HTERT RPE-1 (cell line): Measurements from ENCODE around the gene GPR137B.
"Not testable (repeated sequence)": the region's sequence is repeated elsewhere in the genome, so short reads cannot be mapped to it uniquely, and the experiment has no call there.

ENCODE experiments used
- in situ Hi-C: fragments of 300-500 bp; cut with MboI; formaldehyde crosslinking; loops from 4 replicates; pipeline ENCODE4 v1.14.3; 2020; ENCODE audit warnings: low sequenced_read_pairs

GPR137B gene

GRCh38 chr1:236143104-236143948, 987 bp downstream of the GPR137B start:
- in situ Hi-C loops, result no loop called here

GRCh38 chr1:236144033-236144432, 1.7 kb downstream of the GPR137B start:
- in situ Hi-C loops, result no loop called here

GRCh38 chr1:236144446-236145150, 2.3 kb downstream of the GPR137B start:
- in situ Hi-C loops, result no loop called here

- in situ Hi-C loops, result no loop called here
These were observed 4.7 kb downstream of the GPR137B start for GRCh38 chr1:236147068-236147467.

- in situ Hi-C loops, result no loop called here
These were observed 5.5 kb downstream of the GPR137B start for GRCh38 chr1:236147521-236148469.

GRCh38 chr1:236148470-236148845, 6.1 kb downstream of the GPR137B start:
- in situ Hi-C loops, result no loop called here

GRCh38 chr1:236149003-236149595, 6.8 kb downstream of the GPR137B start:
- in situ Hi-C loops, result no loop called here

GRCh38 chr1:236149696-236150228, 7.4 kb downstream of the GPR137B start:
- in situ Hi-C loops, result no loop called here

- in situ Hi-C loops, result no loop called here
These were observed 8.1 kb downstream of the GPR137B start for GRCh38 chr1:236150311-236150955.

- in situ Hi-C loops, result no loop called here
These were observed 8.6 kb downstream of the GPR137B start for GRCh38 chr1:236150986-236151385.

- in situ Hi-C loops, result no loop called here
These were observed 9.5 kb downstream of the GPR137B start for GRCh38 chr1:236151739-236152424.

- in situ Hi-C loops, result no loop called here
These were observed 11.8 kb downstream of the GPR137B start for GRCh38 chr1:236154126-236154525.

GRCh38 chr1:236154671-236155398, 12.5 kb downstream of the GPR137B start:
- in situ Hi-C loops, result no loop called here

- in situ Hi-C loops, result no loop called here
These were observed 13.0 kb downstream of the GPR137B start for GRCh38 chr1:236155399-236155767.

GRCh38 chr1:236155841-236156503, 13.6 kb downstream of the GPR137B start:
- in situ Hi-C loops, result no loop called here

- in situ Hi-C loops, result no loop called here
These were observed 14.3 kb downstream of the GPR137B start for GRCh38 chr1:236156512-236157208.

GRCh38 chr1:236158072-236158471, 15.7 kb downstream of the GPR137B start:
- in situ Hi-C loops, result not testable (repeated sequence)

GRCh38 chr1:236158719-236159118, 16.4 kb downstream of the GPR137B start:
- in situ Hi-C loops, result no loop called here
